Endometrium (tissue), 2 donors: Measurements from ENCODE around the gene PHLDB3.

Experiments used
- FAIRE-seq: peaks from 2 replicates; lab custom pipeline; 2012; peaks lifted over from hg19 to GRCh38; lab: Jason Lieb, UNC
- donor health status: control.
- donor health status: control.

Gene PHLDB3

DNA sequence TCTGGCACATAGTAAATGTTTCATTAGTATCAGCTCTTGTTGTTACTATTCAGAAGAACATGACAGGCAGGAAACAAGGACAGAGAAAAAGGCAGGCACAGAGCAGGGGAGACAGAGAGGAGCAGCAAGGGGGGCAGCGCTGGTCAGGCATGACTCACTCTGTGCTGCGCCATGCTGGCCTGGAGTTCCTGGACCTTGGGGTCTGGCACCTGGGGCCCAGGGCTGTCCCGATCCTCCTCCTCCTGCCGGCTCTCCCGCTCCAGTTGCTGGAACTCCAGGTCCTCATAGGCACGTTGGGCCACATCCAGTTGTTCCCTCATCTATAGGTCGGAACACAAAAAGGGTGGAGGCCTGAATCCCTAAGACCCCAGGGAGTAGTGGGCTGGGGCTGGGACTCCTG lies 7.6 kb downstream of the PHLDB3 start:
- no peak for FAIRE-seq

DNA sequence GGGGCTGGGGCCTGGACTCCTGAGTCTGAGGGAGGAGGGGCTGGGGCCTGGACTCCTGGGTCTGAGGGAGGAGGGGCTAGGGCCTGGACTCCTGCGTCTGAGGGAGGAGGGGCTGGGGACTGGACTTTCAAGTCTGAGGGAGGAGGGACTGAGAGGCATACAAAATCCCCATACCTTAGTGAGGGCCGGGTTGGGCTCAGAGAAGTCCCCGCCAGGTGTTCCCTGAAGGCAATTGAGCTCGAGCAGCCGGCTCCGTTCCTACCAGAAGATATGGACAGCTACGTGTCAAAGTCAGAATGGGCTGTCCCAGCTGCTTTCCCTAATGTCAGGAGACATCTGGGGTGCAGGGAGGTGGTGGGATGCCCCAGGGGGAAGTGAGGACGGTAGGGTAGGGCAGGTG lies 9.5 kb downstream of the PHLDB3 start:
- FAIRE-seq, result no peak

DNA sequence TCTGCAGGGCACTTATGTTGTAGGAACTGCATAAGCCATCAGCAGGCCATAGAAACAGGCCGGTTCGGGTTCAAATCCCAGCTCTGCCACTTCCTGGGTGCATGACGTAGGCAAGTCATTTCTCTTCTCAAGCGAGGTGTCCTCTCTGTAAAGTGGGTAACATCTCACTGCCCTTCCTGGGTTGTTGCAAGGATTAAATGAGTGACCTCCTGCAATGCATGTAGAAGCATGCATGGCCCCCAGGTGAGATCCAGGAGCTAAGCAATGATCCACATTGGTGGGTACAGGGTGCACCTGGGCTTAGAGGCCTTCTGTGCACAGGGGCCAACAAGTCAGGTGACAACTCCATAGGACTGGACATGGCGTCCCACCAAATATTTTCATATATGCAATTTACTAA lies 13.8 kb downstream of the PHLDB3 start:
- no peak for FAIRE-seq

DNA sequence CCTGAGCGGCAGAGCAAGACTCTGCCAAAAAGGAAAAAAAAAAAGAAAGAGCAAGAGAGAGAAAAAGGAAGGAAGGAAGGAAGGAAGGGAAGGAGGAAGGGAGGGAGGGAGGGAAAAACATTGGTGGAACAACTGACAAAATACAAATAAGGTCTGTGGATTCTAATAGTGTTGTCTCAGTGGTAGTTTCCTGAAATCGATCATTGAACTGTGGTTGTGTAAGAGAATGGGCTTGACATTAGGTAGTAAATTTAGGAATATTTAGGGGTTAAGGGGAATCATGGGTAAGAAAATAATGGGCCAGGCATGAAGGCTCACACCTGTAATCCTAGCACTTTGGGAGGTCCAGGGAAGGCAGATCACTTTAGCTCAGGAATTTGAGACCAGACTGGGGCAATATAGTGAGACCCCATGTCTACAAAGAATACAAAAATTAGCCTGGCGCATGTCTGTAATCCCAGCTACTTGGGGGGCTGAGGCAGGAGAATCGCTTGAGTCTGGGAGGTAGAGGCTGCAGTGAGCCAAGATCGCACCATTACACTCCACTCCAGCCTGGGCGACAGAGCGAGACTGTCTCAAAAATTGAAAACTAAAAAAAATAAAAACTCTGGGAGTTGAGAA lies 14.5 kb downstream of the PHLDB3 start:
- FAIRE-seq, result no peak

DNA sequence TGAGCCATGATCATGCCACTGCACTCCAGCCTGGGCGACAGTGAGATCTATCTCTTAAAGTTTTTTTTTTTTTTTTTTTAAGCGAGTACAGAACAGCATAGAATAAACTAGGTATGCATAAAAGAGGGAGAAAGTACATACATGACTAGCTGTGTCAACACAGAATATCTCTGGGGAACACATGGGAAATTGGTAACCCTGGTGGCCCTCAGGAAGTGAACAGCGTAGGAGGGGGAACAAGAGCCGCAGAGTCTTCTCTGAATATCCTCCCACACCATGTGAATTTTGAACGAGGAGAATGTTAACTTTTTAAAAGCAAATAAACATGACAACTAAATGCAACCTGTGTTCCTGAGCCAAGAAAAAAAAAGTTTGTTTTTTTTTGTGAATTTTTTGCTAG lies 15.2 kb downstream of the PHLDB3 start:
- peak; percentile 53 for FAIRE-seq

DNA sequence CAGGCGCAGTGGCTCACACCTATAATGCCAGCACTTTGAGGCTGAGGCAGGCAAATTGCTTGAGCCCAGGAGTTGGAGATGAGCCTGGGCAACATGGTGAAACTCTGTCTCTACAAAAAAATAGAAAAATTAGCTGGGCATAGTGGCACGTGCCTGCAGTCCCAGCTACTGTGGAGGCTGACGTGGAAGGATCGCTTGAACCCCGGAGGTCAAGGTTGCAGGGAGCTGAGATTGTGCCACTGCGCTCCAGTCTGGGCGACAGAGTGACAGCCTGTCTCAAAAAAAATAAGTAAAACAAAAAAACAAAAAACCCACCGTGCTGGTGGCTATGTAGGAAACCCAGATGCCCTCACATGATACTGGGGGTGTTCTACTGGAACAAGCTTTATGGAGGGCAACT lies 16.4 kb downstream of the PHLDB3 start:
- no peak for FAIRE-seq

DNA sequence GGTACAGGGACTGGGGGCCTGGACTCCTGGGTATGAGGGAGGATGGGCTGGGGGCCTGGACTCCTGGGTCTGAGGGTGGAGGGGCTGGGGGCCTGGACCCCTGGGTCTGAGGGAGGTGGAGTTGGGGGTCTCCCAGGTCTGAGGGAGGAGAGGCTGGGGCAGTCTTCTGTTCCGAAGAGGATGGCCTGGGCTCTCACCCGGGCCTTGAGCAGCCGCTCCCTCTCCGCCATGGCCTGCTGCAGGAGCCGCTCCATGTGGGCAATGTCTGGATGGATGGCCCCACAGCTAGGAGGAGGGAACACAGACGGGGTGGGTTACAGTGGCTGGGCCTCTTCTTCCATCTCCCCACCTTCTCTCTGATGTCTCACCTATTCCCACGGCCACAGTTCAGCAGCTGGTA lies 18.1 kb downstream of the PHLDB3 start:
- FAIRE-seq, result no peak

DNA sequence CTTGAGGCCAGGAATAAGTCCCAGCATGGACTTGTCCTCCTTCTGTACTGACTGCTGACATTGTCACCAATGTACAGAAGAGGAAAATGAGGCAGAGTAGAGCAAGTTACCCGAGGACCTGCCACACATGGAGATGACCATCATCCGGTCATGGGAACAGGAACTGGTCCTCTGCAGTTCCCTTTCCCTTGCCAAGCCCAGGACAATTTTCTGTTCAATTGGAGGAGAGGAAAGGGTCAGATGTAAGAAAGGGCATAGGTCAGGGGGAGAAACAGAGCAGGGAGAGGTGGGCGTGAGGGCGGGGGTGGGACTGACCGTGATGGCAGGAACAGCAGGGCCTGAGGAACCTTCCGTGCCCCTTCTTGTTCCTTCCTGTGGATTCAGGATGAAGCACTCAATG lies 18.6 kb downstream of the PHLDB3 start:
- FAIRE-seq, result no peak

DNA sequence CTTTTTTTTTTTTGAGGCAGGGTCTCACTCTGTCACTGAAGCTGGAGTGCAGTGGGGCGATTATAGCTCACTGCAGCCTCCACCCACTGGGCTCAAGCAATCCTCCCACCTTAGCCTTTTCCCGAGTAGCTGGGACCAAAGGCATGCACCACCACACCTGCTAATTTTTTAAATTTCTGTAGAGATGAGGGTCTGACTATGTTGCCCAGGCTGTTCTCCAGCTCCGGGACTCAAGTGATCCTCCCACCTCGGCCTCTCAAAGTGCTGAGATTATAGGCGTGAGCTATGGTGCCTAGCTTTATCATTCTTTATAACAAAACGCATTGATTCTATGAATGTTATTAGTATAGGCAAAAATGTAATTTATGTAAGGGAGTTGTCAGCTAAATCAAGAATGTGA lies 21.3 kb downstream of the PHLDB3 start:
- FAIRE-seq, result no peak

DNA sequence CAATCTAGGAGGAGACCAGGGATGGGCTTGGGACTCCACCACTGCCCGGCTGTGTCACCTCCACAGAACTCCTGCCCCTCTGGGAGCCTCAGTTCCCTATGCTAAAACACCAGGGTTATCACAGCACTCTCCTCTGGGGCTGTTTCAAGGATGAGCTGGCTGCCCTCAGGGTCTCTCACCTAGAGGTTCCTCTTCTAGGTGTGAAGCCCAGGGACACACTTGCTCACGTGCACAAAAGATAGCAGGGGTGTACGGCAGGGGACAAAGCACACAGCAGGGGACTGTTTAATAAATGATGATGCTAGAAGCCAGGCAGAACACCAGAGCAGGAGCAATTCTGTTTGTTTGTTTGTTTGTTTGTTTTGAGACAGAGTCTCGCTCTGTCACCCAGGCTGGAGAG lies 22.4 kb downstream of the PHLDB3 start:
- FAIRE-seq, result no peak

DNA sequence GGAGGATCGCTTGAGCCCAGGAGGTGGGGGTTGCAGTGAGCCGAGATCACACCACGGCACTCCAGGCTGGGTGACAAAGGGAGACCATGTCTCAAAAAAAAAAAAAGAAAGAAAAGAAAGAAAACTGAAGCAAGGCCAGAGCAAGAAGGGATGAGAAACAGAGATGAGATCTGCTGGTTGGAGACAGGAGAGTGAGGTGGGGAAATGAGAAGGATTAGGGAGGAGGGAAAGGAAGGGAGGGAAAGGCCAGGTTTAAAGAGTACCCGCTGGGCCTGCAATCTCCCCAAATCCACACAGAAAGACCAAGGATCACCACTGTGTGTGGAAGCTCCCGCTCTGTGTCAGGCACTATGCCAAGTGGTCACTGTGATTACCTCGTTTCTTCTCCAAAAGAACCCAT lies 22.8 kb downstream of the PHLDB3 start:
- FAIRE-seq, result no peak

DNA sequence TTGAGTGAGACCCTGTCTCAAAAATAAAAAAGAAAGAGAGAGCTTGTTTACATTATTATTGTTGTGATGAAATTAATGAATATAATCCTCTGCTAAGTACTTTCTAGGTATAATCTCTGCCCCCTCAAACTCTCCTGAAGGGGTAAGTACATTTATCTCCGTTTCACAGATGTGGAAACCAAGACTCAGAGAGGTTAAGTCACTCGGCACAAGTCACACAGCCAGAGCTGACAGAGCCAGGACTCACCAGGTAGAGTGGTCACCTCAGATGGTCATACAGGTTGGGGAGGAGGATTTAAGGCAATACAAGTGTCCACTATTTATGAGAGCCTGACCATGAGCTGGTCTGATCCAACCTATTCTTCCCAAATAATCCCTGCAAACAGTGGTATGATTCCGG lies 24.0 kb downstream of the PHLDB3 start:
- FAIRE-seq, result no peak

DNA sequence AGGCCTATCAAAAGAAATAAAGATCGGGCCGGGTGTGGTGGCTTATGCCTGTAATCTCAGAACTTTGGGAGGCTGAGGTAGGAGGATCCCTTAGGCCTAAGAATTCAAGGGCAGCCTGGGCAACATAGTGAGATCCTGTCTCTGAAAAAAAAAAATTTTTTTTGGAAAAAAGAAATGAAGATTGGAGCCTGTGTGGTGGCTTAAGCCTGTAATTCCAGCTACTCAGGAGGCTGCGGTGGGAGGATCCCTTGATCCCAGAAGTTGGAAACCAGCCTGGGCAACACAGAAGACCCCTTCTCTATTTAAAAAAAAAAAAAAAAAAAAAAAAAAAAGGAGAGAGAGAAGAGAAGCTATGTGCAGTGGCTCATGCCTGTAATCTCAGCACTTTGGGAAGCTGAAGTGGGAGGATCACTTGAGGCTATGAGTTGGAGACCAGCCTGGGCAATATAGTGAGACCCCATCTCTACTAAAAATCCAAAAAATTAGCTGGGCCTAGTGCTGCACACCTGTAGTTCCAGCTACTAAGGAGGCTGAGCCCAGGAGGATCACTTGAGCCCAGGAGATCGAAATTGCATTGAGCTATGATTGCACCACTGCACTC lies 24.5 kb downstream of the PHLDB3 start:
- FAIRE-seq, result no peak

DNA sequence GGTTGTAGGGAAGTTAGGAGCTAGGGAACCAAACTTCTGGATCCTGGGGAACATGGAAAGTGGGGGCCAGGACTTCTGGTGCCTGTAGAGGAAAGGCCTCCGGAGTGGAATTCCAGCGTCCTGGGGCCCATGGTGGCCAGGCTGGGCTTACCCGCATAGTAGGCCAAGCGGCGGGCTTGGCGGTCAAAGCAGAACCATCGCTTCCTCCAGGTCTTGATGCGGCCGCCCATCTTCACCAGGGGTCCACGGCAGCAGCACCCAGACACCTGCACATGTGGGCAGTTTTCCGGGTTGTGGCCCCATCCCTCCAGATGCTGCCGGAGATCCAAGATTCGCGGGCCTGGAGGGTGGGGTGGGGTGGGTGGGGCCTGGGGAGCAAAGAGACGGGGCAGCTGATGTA lies 25.3 kb downstream of the PHLDB3 start:
- FAIRE-seq, result no peak

DNA sequence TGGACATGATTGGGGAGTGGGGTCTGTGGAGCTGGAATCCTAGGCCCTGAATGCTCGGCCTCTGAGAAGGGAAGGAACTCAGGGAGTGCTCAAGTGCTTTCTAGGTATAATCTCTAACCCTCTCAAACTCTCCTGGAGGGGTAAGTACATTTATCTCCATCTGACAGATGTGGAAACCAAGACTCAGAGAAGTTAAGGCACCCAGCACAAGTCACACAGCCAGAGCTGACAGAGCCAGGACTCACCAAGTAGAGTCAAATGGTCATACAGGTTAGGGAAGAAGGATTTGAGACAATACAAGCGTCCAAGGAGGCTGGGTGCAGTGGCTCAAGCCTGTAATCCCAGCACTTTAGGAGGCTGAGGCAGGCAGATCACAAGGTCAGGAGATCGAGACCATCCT lies 26.2 kb downstream of the PHLDB3 start:
- FAIRE-seq, result no peak

DNA sequence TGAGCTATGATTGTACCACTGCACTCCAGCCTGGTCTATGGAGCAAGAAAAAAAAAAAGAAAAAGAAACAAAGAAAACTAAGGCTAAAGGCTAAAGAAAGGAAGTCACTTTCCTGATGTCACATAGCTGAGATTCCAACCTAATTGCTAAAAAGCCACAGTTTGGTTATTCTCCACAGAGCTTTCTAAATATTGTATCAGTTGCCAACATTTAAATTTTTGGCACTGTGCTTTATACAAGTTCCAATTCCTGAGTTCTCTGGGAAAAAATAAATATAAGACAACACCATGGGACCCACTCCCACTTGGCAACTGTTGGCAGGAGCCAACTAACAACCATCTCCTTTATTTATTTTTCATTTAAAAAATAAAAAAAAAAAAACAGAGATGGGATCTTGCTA lies 27.9 kb downstream of the PHLDB3 start:
- FAIRE-seq, result no peak

DNA sequence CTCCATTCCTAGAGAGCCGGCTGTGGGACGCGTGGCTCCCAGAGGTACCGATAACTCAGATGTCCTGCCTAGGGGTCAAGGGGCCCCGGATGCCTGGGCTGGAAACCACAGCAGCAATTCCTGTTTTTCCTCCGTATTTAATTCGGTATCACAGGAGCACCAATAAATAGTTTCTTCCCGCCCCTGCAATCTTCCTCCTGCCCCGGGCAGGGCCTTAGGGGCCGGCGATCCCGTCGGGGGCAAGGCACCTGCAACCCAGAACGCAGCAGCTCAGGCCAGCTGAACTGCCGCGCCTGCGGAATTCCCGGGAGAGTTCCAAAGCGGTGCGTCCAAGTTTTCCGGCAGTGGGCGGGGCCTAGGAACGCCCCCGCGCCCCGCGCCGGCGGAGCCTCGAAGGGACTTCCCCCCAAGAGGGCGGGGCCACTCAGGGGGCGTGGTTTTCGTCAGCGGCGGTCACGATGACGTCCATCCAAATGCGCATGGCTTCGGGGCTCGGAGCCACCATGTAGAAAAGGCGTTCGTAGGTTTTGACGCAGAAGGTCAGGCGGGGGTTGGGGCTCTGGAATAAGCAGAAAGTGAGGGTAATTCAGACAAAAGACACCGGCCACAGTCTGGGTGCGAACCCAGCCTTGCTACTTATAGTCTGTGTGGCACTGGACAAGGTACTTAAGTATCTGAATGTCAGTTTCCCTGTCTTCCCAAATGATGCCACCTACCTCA lies 29.4 kb downstream of the PHLDB3 start:
- peak; percentile 76 for FAIRE-seq

DNA sequence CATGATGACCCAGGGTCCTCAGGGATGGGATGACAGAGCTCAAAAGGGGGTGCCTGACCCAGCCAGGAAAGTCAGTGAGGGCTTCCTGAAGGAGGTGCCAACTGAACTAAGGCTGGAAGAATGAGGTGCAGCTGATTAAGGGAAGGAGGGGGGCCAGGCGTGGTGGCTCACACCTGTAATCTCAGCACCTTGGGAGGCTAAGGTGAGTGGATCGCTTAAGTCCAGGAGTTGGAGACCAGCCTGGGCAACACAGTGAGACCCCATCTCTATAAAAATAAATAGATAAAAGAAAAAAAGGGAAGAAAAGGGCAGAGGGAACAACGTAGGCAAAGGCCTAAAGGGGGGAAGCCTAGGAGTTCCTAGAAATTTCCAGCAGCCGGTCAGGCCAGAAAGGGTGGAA lies 30.1 kb downstream of the PHLDB3 start:
- FAIRE-seq, result no peak

DNA sequence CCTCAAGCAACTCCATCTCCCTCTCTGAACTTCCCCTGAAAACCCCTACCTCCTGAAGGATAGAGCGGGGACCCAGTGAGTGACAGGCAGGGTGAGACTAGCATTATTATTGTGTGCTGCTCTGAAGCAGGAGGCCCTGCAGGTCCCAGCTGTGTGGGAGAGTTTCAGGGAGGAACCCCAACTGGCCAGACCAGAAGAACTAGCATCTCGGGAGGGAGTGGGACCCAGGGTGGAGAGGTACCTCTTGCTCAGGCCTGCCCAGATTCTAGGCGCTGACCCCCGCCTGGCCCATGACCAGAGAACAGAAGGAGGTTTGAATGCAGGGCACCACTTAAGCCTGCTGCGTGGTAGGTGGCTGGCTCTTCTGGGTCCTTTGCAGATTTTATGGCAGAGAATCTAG lies 33.5 kb downstream of the PHLDB3 start:
- no peak for FAIRE-seq

DNA sequence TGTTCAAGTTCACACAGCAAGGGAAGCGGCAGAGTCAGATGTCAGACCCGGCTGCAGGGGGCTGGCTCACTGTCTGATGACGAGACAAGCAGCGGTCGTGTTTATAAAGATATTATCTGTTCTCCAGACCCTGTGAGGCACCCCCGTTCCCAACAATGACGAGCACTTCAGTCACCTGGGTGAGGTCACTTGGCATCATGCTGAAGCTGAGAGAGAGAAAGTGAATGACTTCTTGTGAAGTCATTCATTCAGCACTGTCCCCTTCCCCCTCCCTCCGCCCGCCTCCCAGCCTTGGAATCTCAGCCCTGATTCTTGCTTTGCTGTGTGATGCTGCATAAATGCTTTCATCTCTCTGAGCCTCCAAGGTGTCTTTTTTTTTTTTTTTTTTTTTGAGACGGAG lies 34.3 kb downstream of the PHLDB3 start:
- FAIRE-seq, result no peak

DNA sequence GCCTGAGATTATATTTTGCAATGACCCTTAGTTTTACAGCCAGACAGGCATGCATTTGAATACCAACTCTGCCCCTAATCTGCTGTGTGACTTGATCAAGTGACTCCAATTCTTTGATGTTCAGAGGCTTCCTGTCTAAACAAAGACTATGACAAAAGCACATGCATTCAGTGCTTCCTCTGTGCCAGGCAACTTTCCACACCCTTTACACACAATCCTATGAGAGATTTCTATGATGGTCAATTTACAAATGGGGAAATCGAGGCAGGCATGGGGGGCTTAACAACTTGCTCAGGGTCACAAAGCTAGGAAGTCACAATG lies 35.4 kb downstream of the PHLDB3 start:
- no peak for FAIRE-seq

DNA sequence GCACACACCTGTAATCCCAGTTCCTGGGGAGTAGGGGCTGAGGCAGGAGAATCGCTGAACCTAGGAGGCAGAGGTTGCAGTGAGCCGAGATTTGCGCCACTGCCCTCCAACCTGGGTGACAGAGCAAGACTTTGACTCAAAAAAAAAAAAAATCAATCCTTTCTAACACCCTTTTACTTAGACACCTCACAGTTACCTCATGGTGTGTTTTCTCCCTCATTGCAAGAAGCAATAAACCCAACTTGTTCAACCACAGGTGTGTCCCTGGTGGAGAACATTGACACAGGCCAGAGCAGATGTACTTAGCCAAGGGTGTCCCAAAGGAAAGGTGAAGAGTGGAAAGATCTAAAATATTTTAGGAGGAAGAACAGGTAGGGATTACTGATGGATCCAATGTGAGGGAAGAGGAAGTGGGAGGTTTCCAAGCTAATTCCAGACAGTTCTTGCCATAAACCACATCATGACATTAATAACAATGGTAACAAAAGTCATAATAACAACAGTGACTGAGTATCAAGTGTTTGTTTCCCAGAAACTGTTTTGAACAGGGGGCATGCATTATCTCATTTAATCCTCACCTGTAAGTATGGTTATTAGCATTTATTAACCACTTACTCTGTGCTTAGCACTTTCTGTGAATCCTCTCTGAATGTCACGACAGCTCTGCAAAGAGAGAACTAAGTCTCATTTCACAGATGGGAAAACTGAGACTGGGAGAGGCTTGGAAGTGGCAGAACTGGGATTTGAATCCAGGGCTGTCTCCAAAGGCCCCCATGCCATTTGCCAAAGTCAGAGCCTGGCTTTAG lies 36.0 kb downstream of the PHLDB3 start:
- no peak for FAIRE-seq

DNA sequence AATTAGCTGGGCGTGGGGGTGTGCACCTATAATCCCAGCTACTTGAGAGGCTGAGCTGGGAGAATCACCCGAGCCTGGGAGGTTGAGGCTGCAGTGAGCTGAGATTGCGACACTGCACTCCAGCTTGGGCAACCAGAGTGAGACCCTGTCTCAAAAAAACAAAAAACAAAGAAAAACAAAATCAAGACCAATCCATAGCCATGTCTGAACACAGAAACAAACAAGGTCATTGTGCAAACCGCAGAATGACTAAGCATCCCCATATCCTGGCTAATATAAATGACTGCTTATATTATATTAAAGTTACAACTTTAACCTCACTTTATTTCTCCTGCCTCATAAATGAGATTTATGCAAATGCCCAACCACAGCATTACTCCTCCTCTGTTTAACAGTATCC lies 36.8 kb downstream of the PHLDB3 start:
- FAIRE-seq, result peak; percentile 61
